Activated CD8-positive, alpha-beta memory T cell treated with anti-CD3 and anti-CD28 coated beads for 24 hours (primary cell): Measurements from ENCODE around the gene CDKAL1.

ENCODE experiments used
- DNase-seq: peaks from one replicate; pipeline ENCODE4 v3.0.0-alpha.2; 2020

CDKAL1 gene

DNA sequence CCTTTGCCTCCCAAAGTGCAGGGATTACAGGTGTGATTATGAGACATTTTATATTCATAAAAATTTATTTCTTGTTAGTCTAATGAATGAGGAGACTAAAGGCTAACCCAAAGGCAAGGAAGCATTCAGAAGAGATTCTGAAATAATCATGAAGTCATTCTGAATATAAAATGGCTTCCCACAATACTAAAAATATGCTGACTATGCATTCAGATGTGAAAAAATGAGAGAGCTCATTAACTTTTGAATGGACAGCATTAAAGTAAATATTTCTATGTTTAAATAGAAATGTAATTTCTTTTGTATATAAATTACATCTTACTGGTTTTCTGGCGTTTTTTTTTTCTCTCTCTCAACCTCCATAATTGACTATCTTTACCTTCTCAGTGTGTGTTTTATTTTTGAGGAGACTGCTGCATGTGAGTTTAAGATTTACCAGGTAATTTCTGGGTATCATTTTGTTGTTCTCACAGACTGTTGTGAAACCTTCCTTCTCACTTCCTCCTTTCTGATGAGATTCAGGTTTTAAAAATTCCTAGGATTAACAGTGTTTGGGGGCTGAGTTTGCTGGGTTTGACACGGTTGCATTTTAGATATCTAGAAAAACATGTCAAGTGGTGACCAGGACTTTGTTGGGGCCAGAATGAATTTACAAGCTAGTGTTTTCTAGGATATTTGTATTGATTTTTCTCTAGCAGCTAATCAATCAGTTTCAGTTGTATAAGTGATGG is 316.6 kb downstream of the CDKAL1 start:
- DNase-seq, result no peak

DNA sequence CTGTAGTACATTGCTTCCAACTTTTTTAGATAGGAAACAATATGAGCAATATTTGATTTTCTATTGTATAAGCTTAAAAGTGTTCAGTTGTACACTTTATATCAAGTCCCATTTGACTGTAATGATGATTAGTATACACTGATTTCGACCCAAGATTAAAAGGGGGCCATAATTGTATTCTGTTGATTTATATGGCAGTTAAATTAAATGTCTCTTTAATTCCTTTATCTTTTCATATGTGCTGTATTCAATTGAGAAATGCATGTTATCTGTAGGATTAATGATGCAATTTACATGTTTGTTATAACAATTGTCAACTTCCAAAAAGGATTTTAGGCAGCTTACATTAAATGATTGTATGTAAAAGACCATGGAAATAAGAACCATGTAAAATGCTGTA is 317.5 kb downstream of the CDKAL1 start:
- DNase-seq, result no peak

DNA sequence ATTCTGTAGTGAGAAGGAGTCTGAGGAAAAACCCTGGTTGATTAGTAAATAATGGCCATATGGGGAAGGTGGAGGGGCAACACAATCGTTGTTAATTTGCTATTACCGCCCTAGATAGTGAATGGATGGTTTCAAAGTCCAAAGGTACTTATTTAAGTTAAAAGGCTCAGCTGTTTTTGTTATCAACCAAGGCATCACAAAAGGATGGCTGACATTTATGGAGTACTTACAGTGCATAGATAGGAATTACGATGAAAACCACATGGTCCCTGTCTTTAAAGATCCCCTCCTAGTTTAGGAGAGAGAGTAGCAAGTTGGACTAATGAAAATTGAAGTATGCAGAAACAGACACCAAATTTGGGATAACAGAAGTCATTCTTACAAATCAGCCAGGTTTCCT is 319.6 kb downstream of the CDKAL1 start:
- DNase-seq, result no peak

DNA sequence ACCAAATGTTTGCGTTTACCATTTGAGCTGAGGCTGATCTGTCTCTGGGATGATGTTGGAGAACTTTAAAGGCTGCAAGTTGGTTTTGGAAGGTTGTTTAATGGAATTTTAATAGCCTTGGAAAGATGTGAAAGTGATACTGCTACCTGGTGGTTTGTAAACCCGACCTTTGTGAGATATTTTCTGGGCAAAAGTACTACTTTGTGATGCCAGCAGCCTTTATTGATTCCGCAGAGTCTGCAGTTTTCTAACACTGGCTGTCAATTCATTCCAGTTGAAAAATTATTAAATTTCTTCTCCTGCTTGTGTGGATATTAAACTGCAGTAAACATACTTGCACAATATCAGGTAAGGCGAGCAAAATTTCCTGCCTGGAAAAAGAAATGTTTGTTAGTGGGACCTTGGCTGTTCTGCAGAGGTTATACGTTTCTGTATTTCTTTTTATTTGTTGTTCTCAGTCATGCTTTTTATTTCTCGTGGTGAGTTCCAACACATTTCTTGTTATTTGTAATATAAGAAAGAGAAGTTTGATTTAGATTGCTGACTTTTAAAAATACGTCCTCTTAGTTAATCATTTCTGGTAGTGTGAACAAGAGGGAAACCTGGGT is 322.5 kb downstream of the CDKAL1 start:
- no peak for DNase-seq

DNA sequence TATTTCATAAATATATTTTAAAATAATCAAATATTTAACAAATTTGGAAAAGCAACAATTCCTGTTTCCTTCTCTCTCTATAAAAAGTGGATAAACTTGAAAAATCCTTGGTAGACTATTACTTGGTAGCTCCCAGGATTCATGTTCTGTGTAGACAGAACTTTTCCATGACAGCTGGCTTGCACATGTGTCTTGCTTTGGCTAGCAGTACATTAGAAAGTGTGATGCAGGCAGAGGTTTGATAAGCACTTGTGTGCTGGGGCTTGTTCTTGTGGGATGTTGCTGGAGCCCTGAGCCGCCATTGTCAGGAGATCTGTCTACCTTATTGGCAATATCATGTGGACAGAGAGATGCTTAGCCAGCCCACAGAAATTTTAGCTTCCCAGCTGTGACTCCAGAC is 327.2 kb downstream of the CDKAL1 start:
- DNase-seq, result no peak

DNA sequence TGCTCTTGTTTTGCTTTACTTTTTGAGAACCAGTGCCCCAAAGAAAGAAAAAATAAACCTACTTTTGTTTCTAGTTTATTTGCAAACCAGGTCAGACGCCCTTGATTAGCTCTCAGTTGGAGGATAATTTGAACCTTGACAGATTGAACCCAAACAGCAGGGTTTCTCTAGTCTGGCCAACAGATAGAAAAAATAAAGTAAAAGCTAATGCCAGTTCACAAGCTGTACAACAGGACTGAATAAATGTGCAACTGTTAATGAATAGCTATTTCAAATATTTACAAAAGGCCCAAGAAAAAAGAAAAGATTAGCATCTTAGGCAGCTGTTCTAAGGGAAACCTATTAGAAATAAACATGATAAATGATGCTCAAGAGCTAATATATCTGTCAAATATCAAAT is 331.8 kb downstream of the CDKAL1 start:
- DNase-seq, result no peak

DNA sequence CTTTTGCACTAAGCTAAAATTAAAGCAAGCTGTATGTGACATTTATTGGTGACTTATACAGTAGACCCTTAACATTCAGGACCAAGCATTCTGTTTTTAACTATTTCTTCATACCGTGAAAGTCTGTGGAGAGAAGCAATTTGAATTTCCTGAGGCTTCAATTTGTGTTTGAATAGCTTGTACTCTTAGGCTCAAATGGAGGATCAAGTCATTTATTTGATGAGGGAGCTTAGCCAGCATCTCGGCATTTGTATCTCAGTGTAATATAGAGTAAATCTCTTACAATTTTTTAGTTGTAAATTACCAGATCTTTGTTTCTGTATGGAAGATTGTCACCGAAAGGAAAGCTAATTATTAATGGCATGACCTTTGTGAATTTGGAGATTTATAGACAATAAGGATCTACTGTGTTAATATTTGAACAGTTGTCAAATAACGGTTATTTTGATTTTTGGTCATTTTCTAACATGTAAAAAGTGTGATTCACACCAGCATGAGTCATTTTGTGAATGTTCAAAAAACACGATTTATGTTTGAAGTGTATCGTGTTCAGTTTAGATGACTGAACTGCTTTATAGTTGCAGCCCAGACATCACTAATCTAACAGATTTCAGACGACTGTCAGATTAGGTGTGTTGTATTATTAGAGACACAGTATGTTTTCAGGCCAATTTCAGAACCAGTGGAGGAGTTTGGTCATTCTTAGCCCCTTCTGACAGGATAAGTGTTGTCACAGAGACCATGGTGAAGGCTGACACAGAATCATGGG is 332.9 kb downstream of the CDKAL1 start:
- no peak for DNase-seq

DNA sequence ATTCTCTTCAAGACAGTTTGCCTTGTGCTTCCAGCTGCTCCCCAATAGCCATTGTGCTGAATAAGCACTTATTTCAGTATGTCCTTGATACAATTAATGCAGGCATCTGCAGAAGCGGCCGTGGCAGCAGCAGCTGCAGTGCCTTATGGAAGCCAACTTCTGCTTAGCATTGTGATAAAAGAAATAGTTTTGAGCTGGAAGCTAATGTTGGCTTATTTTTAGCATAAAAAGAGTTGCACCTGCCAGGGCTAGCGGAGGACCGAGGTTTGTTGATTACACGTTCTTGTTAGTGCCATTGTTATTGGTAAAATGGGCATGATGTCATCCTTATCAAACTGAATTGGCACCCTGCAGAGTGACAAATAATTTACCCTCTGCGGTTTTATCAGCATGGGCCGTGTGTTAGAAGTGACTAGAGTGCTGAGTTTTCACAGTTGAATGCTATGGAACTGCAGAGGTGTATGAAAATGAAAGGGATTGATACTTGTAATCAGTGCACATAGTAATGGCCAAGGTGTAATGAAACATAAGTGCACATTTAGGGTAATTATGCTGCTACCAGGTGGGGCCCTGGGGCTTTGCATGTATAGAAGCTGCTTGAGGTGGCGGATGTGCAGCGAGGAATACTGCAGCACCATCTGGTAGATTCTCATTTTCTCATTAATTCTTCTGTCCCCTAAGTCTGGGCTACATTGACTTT is 334.3 kb downstream of the CDKAL1 start:
- DNase-seq, result no peak

DNA sequence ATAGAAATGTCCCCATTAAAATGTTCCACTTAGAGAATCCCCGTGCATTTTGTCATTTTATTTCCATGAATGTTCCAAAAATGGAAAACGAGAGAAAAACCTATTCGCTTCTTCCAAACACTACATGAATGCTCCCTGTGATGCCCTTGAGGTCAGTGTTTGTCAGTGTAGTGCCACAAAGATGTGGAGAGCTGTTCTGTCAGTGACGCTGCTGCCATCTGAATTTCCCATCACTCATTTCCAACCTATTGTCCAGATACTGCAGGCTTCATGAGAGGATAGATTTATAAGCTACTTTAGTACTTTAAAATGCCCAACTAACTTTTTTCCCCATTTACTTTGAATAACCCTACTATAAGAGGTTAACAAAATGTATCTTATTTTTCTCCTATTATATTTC is 335.8 kb downstream of the CDKAL1 start:
- no peak for DNase-seq

DNA sequence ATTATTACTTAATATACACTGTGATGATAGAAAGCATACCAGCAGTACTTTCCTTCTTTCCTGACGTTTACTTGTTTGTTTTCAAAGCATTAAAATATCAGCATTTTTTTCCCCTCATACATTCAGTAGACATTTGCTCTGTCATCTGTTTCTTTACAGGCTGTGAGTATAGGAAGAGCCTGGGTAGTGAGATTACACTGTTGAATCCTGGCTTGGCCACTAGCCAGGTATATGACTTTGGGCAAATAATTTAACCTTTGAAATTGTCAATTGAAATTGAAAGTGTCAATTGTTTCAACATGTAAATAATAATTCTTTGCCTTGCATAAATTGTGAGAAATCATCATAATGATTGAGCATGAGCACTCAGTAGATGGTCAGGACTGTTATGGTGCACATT is 336.2 kb downstream of the CDKAL1 start:
- DNase-seq, result no peak

DNA sequence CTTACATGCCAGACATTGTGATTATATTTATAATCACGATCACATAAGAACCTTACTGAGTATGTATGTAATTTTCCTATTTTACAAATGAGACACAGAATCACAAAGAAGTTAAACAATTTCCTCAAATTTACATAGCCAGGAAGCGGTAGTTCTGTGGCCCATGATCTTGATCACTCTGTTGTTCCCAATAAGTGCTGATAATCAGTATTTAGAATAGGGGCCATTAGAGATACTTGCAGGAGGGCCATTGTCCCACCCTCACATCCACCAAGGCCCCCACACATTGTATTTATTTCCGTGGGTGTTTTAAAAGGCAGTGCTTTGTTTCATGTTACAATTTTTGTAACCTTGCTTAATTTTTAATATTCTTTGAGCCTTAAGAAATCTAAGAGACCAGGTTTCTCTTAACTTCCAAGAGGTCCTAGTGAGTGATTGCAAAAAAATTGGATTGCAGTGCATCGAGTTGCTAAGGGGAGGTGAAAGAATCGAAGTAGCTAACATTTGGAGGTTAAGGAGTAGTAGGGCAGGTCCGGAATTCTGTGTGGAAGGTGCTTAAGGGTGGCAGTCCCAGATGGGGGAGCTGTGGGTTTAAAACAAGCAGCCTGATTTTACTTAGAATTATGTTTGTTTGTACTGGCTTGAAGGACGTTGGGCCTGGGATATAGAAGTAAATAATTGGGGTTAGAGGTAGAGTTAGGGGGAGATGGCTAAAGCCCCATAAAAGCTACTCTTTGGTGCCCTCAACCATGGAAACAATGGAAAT is 339.4 kb downstream of the CDKAL1 start:
- no peak for DNase-seq

DNA sequence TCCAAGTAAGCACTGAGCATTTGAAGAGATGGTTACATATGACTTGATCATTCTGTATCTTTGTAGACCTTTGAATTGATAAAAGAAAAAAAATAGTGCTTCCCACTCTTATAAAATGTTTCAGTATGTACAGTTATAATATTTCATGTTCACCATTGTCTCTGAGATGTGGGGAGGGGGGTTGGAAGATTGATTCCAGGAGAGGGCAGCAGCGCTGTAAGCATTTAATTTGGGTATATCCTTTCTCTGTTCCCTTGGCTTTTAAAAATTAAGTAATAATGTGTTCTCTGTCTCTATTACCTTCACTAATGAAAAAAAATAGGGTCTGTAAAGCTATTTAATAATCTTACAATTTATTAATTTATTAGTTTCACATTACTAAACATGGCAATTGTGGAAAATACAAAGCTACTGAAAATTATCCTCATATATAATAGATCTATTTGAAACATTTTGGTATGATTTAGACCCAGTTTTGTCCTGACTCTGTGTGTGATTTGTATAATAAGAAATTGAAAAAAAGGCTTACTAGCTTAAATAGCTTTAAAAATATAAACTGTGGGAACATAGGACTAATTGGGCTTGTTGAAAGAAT is 341.2 kb downstream of the CDKAL1 start:
- no peak for DNase-seq

DNA sequence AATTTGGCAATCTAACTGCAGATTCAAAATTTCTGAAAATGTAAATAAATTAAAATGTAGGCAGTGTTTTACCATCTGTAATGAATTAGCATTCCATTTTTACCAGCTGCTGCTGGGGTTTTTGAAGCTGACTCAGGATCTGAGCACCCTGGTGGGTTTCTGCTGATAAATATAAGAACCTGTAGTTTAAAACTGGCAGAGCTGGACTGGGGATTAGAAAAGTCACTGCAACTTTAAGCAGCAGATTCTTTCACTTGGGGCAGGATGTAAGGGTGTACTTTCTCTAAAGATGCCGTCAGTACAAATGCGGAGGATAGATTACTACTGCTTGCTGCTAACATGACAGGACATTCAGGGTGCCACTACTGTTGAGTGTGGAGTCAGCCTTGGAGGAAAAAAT is 341.8 kb downstream of the CDKAL1 start:
- DNase-seq, result no peak

DNA sequence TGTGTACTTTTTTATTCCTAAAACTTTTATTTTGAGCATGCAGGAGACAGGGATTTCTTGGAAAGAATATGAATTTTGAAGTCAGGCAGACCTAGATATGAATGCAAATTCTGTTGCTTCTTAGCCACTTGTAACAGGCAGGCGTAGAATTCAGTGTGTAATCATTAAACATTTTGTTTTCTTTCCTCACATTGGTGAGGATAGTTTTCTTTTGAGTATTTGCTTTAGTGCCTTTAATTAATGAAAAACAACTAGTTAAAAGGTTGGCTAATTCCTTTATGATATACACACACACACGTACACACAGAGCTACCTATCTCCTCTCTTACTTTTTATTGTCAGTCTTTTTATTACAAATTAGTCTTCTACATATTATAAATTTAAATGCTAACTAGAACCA is 342.3 kb downstream of the CDKAL1 start:
- no peak for DNase-seq

DNA sequence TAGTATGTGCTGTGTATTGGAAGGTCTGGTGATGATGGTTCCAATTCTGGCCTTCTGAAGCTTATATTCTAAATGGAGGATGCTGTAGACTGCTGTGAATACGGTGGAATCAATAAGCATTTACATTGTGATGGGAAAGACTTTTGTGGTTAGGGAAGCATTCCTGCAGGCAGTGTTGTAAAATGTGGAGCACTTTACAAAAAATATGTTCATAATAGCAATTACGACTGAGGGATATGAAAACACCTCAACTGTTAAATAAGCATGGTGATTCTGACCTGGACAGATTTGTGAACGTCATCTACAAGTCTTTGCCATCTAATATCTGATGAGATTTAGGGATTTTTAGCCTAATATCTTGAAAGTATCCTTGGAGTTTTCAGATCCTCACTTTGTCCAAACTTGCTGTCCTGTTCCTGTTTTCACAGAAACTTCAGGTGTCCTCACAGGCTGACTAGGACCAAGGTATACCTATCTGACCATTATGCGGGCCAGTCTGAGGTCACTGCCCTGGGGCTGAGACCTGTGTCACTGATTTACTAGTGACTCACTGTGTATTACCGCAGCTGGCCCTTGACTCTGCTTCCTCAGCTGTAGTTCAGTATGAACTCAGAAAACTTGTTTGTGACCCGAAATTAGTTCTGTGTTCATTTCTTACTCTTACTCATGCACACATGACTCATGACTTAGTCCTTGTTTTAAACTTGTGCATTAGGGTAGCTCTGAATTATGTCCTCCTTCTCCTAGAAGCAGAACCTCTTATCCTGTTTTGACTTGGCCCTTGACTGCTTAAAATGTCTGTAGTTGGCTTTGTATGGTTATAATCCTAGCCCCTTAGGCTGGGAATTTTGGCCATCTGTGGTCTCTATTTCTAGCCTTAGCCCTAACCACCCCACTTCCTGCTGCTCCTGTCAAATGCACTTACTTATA is 343.0 kb downstream of the CDKAL1 start:
- no peak for DNase-seq

DNA sequence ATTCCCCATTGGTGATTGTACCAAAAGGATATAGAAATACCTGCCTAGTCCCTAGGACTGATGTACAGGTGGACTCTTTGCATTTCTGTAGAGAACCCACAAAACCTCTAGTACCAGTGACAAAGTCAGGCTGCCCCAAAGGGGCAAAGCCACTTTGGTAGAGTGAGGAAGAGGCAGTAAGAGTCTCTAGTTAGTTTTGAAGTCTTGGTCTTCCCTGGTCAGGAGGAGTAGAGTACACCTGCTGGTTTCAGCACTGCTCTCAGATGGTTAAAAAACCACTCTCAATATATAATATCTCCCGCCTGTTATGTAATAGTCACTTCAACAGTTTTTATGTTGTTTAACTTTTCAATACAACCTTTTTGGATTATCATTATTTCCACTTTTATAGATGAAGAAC is 344.9 kb downstream of the CDKAL1 start:
- DNase-seq, result no peak

DNA sequence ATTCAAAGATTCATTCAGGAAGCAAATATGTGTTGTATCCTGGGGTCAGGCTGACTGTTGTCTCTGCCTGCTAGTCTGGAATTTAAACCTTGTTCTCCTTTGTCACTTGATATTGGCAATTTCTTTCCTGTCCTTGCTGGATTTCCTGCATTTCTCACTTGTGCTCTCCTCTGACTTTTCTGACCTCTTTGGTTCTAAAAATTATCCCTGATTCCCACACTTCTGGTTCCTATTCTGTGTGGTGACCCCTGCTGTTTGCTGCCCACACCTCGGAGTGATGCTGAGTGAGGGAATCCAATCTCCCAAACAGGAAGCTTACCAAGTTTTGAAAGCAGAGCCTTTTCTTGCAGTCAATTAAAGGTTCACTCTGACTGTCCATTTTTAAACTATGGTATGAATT is 345.3 kb downstream of the CDKAL1 start:
- DNase-seq, result no peak

DNA sequence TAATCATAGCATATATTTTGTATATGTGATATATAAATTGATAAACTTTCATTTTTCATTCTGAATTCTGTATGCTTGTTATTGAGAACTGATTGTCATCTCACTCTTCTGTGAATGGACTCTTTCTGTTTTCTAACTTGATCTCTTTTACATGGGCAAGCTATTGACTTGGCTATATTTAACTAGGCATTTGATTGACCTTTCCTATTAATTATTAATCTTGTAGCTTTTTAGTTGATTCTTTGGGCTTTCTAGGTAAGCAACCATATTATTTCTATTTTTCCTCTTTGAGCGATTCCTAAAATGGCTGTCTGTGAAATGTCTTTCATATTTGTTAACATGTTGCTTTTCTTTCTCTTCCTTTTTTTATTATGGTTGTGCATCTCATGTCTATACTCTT is 347.1 kb downstream of the CDKAL1 start:
- DNase-seq, result no peak

DNA sequence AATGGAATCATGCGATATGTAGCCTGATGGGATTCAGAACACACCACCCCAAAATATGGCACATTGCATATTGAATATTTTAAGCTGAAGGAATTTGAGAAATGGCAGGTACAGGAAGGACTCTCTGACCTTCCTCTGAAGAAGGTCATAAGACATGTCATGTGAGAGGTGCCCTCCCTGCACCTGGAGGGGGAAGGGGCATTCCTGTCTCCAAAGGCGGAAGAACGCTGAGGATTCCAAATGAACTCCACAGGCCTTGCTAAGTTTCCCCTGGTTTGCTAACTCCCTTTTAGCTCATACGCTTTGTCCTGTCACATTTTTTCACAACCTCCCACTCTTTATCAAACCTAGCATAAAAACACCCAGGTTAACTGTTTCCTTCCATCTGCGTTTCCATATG is 347.8 kb downstream of the CDKAL1 start:
- no peak for DNase-seq

DNA sequence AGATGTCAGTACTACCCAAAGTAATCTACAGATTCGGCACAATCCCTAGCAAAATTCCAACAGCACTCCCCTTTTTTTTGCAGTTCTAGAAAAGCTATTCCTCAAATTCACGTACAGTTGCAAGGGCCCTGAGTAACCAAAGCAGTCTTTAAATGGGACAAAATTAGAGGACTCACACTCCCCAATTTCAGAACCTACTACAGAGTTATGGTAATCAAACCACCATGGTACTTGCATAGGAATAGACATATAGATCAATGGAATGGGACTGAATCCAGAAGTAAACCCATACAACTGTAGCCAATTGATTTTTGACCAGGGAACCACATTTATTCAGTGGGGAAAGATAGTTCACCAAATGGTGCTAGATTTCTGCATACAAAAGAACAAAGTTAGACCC is 350.8 kb downstream of the CDKAL1 start:
- DNase-seq, result no peak

DNA sequence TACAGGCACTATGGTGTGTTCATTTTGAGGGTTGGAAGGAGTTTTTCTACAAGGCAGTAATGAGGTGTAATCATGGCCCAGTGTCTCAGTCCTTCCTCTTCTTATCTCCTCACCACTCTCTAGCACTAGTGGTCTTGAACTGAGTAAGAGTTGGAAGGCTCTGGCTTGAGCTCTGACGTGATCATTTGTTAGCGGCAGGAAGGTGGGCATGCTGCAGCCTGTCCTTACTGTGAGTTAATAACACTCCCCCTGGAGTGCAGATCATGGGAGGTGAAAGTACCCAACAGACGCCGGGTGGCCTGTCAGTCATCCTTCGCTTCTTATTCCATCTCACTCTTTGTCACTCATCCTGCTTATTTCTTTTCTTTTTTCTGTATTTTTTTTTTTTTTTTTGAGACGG is 356.9 kb downstream of the CDKAL1 start:
- DNase-seq, result no peak
